Neural cell (in vitro differentiated cells): Measurements from ENCODE around the gene SPDYC. TPM values are rescaled to one million over a fixed set of nuclear protein-coding genes. Genes with fewer than 3 reads are reported as not detected.

Source experiments
- H2AFZ ChIP-seq: fragments of 200-600, 300-800 bp; sonication (generic), shearing (Covaris generic); 2 replicates; pipeline ENCODE4 v1.6.0; 2014; ENCODE audit warnings: low read depth, mild to moderate bottlenecking, antibody characterized with exemption, low read length, moderate library complexity
- H3F3A ChIP-seq: fragments of 200-600 bp; shearing (Covaris generic); 2 replicates; pipeline ENCODE4 v1.6.1; 2016; ENCODE audit warnings: mild to moderate bottlenecking, moderate library complexity, mixed read lengths, antibody characterized with exemption, low read length; ENCODE audit not compliant: insufficient read depth, poor library complexity, severe bottlenecking
- H3K27ac ChIP-seq: fragments of 200-600, 300-800 bp; sonication (generic), shearing (Covaris generic); 2 replicates; pipeline ENCODE4 v1.5.1; 2014; ENCODE audit warnings: mild to moderate bottlenecking, low read length, moderate library complexity
- H3K27me3 ChIP-seq: fragments of 300-800, 200-600 bp; sonication (generic), shearing (Covaris generic); 2 replicates; pipeline ENCODE4 v1.6.0; 2014; ENCODE audit warnings: mild to moderate bottlenecking, low read depth, low read length, moderate library complexity; ENCODE audit not compliant: insufficient read depth
- H3K36me3 ChIP-seq: fragments of 300-800, 200-600 bp; sonication (generic), shearing (Covaris generic); 2 replicates; pipeline ENCODE4 v1.5.1; 2014; ENCODE audit warnings: mild to moderate bottlenecking, antibody characterized with exemption, low read length, moderate library complexity; ENCODE audit not compliant: insufficient read depth
- H3K4me2 ChIP-seq: fragments of 300-800, 200-600 bp; sonication (generic), shearing (Covaris generic); 2 replicates; pipeline ENCODE4 v1.6.0; 2014; ENCODE audit warnings: mild to moderate bottlenecking, low read length
- H3K4me3 ChIP-seq: fragments of 300-800, 200-600 bp; sonication (generic), shearing (Covaris generic); 2 replicates; pipeline ENCODE4 v1.5.1; 2014; ENCODE audit warnings: mild to moderate bottlenecking, low read length, moderate library complexity
- H3K79me2 ChIP-seq: fragments of 200-600 bp; shearing (Covaris generic); replicated peaks from 2 replicates; pipeline ENCODE4 v1.6.0; 2014; ENCODE audit warnings: mild to moderate bottlenecking, low read length, moderate library complexity; ENCODE audit not compliant: insufficient read depth
- H3K9ac ChIP-seq: fragments of 300-800, 200-600 bp; sonication (generic), shearing (Covaris generic); 2 replicates; pipeline ENCODE4 v1.6.1; 2016; ENCODE audit warnings: mild to moderate bottlenecking, low read length, mixed read lengths
- H3K9me2 ChIP-seq: fragments of 200-600 bp; shearing (Covaris generic); 2 replicates; pipeline ENCODE4 v1.6.1; 2016; ENCODE audit warnings: mild to moderate bottlenecking, low read length, mixed read lengths; ENCODE audit not compliant: insufficient read depth
- H3K9me3 ChIP-seq: fragments of 200-600, 300-800 bp; sonication (generic), shearing (Covaris generic); 2 replicates; pipeline ENCODE4 v1.6.1; 2016; ENCODE audit warnings: mild to moderate bottlenecking, mixed run types, low read length, moderate library complexity, mixed read lengths
- H4K20me1 ChIP-seq: fragments of 200-600 bp; shearing (Covaris generic); 2 replicates; pipeline ENCODE4 v1.6.1; 2016; ENCODE audit warnings: mild to moderate bottlenecking, mixed run types; ENCODE audit not compliant: insufficient read depth
- CTCF ChIP-seq: fragments of 450-650 bp; IDR thresholded peaks from 2 replicates; pipeline ENCODE4 v1.5.1; 2014; ENCODE audit warnings: antibody characterized with exemption, mild to moderate bottlenecking, moderate library complexity; ENCODE audit not compliant: poor library complexity, severe bottlenecking
- EP300 ChIP-seq: fragments of 450-650 bp; conservative IDR thresholded peaks from 2 replicates; pipeline ENCODE4 v1.6.1; 2014; ENCODE audit warnings: antibody characterized with exemption, mild to moderate bottlenecking, moderate library complexity; ENCODE audit not compliant: poor library complexity, severe bottlenecking
- EZH2 ChIP-seq: fragments of 200-600, 300-800 bp; shearing (Covaris generic), sonication (generic); IDR thresholded peaks from 2 replicates; pipeline ENCODE4 v1.6.1; 2014; ENCODE audit warnings: antibody characterized with exemption, low read length, borderline replicate concordance, mild to moderate bottlenecking; ENCODE audit not compliant: insufficient read depth, poor library complexity, severe bottlenecking
- MXI1 ChIP-seq: fragments of 450-650 bp; conservative IDR thresholded peaks from 2 replicates; pipeline ENCODE4 v1.6.1; 2014; ENCODE audit warnings: antibody characterized with exemption, mild to moderate bottlenecking; ENCODE audit not compliant: poor library complexity, severe bottlenecking
- POLR2AphosphoS5 ChIP-seq: IDR thresholded peaks from 2 replicates; pipeline ENCODE4 v1.6.1; 2012
- RAD21 ChIP-seq: fragments of 450-650 bp; conservative IDR thresholded peaks from 2 replicates; pipeline ENCODE4 v1.6.1; 2014; ENCODE audit warnings: antibody characterized with exemption, mild to moderate bottlenecking, moderate library complexity
- REST ChIP-seq: IDR thresholded peaks from 2 replicates; pipeline ENCODE4 v1.6.1; 2012; ENCODE audit warnings: borderline replicate concordance
- SMC3 ChIP-seq: fragments of 450-650 bp; conservative IDR thresholded peaks from 2 replicates; pipeline ENCODE4 v1.6.1; 2014; ENCODE audit warnings: antibody characterized with exemption, mild to moderate bottlenecking, moderate library complexity; ENCODE audit not compliant: poor library complexity
- TAF1 ChIP-seq: IDR thresholded peaks from 2 replicates; pipeline ENCODE4 v1.6.1; 2012; ENCODE audit warnings: low read depth
- polyA plus RNA-seq: library from polyadenylated mRNA; depleted of rRNA; stranded (reverse); fragments of >200 nt; gene quantifications from 2 replicates; pipeline ENCODE4 v1.2.3, GENCODE V29; 2014

SPDYC gene
- polyA plus RNA-seq, 1 donor from 2014 or later = not detected

GRCh38 chr11:65150509-65151299, 19.3 kb upstream of the SPDYC start:
- H3K79me2 ChIP-seq = no peaks in the 10 kb centered on the region
- H3K9me2 ChIP-seq = no peaks in the 10 kb centered on the region
- H4K20me1 ChIP-seq = no peaks in the 10 kb centered on the region
- H3K36me3 ChIP-seq = no peaks in the 10 kb centered on the region
- no peak overlapping the region for H3K9ac ChIP-seq
- H3K4me2 ChIP-seq = no peak overlapping the region
- no peak overlapping the region for H2AFZ ChIP-seq
- no peaks in the 10 kb centered on the region for H3K27me3 ChIP-seq
- H3K27ac ChIP-seq = no peak overlapping the region
- no peak overlapping the region for H3K4me3 ChIP-seq
- no peaks in the 10 kb centered on the region for H3K9me3 ChIP-seq
- H3F3A ChIP-seq = no peaks in the 10 kb centered on the region
- no peak for TF ChIP-seq MXI1

- no peaks in the 10 kb centered on the region for H3K27me3 ChIP-seq
- H2AFZ ChIP-seq = no peak overlapping the region
- no peak overlapping the region for H3K4me2 ChIP-seq
- no peak overlapping the region for H3K27ac ChIP-seq
- no peaks in the 10 kb centered on the region for H3F3A ChIP-seq
- H3K9me2 ChIP-seq = no peaks in the 10 kb centered on the region
- H3K4me3 ChIP-seq = no peak overlapping the region
- H3K9me3 ChIP-seq = no peaks in the 10 kb centered on the region
- TF ChIP-seq TAF1 (no peak), REST (no peak), RAD21 (no peak), POLR2AphosphoS5 (no peak), MXI1 (no peak), SMC3 (no peak), CTCF (no peak), EP300 (no peak), EZH2 (no peak)
- H3K79me2 ChIP-seq = no peaks in the 10 kb centered on the region
- H3K36me3 ChIP-seq = no peaks in the 10 kb centered on the region
- H3K9ac ChIP-seq = no peak overlapping the region
- H4K20me1 ChIP-seq = no peaks in the 10 kb centered on the region
Measured at GRCh38 chr11:65151331-65151899, 18.6 kb upstream of the SPDYC start.
